ENCODE data around the gene SPRR1A.

- TF ChIP-seq CTCF (optimal IDR thresholded peaks at IDR 0.05 in 1 of 3, IDR thresholded peaks at IDR 0.05 in 1 of 3, conservative IDR thresholded peaks at IDR 0.05 in 1 of 3; ENCODE audit: extremely low read depth in 1 of 3, insufficient read depth in 2 of 3, low read length in 3 of 3) = no peak
- no peak for TF ChIP-seq EZH2 (IDR thresholded peaks at IDR 0.05; ENCODE audit: low read length)
These were observed 13.4 kb upstream of the SPRR1A start, which contains the start of gene SPRR4 for GRCh38 chr1:152970495-152970894.

Data from keratinocyte (primary cell).